CD14-positive monocyte (primary cell): ENCODE data around the gene IPMK. TPM values are rescaled to one million over a fixed set of nuclear protein-coding genes. Genes with fewer than 3 reads are reported as not detected.

Experiments used
- DNase-seq, 3 donors: peaks; one replicate each; pipeline ENCODE4 v3.0.0-alpha.2; 2011 to 2022
- H2AFZ ChIP-seq: 2 replicates; pipeline ENCODE4 v1.6.0; 2012; ENCODE audit warnings: mild to moderate bottlenecking, low read depth, low read length, inconsistent platforms; ENCODE audit not compliant: insufficient read depth, poor library complexity, severe bottlenecking
- H3K27ac ChIP-seq, 2 donors: 1 replicate in 1 of 2; 2 replicates in 1 of 2; pipeline ENCODE4 v1.5.1; 2012 to 2013; ENCODE audit warnings: low read length in 2 of 2, control low read depth in 1 of 2, inconsistent platforms in 1 of 2, low read depth in 1 of 2, mild to moderate bottlenecking in 1 of 2
- H3K27me3 ChIP-seq, 2 donors: one replicate each; pipeline versions ENCODE4 v1.6.0 to v1.6.1; 2011 to 2013; ENCODE audit warnings: low read length in 2 of 2; ENCODE audit not compliant: control insufficient read depth in 2 of 2, insufficient read depth in 2 of 2
- H3K36me3 ChIP-seq, 2 donors: replicated peaks in 1 of 2; 1 replicate in 1 of 2; 2 replicates in 1 of 2; pipeline versions ENCODE4 v1.5.1 to v1.6.1; 2012 to 2013; ENCODE audit warnings: low read length in 2 of 2, control low read depth in 1 of 2, inconsistent platforms in 1 of 2, mild to moderate bottlenecking in 1 of 2; ENCODE audit not compliant: insufficient read depth in 2 of 2, control insufficient read depth in 1 of 2
- H3K4me1 ChIP-seq, 2 donors: 1 replicate in 1 of 2; 2 replicates in 1 of 2; pipeline versions ENCODE4 v1.5.1 to v1.6.1; 2012 to 2013; ENCODE audit warnings: low read length in 2 of 2, control low read depth in 1 of 2, inconsistent platforms in 1 of 2, mild to moderate bottlenecking in 1 of 2, moderate library complexity in 1 of 2; ENCODE audit not compliant: insufficient read depth in 2 of 2, control insufficient read depth in 1 of 2
- H3K4me2 ChIP-seq: replicated peaks from 2 replicates; pipeline ENCODE3; 2012; ENCODE audit warnings: low read length, moderate library complexity, mild to moderate bottlenecking; ENCODE audit not compliant: poor library complexity, severe bottlenecking; ENCODE audit errors: extremely low read depth
- H3K4me3 ChIP-seq, 3 experiments: fragments of 200-600 bp in 1 of 3; sonication (generic) in 1 of 3; replicated peaks in 1 of 3; 1 replicate in 2 of 3; 2 replicates in 1 of 3; pipeline ENCODE4 v1.5.1; 2011 to 2013; ENCODE audit warnings: low read length in 3 of 3, mild to moderate bottlenecking in 3 of 3, control low read depth in 2 of 3, low read depth in 2 of 3, inconsistent platforms in 1 of 3, moderate library complexity in 1 of 3
- H3K79me2 ChIP-seq: 2 replicates; pipeline ENCODE4 v1.6.0; 2012; ENCODE audit warnings: mild to moderate bottlenecking, control low read depth, inconsistent platforms, low read length, moderate library complexity; ENCODE audit not compliant: insufficient read depth
- H3K9ac ChIP-seq: 2 replicates; pipeline ENCODE4 v1.6.0; 2017; ENCODE audit warnings: low read length, mild to moderate bottlenecking; ENCODE audit not compliant: insufficient read depth, poor library complexity, severe bottlenecking
- H3K9me3 ChIP-seq, 2 donors: replicated peaks in 1 of 2; 1 replicate in 1 of 2; 2 replicates in 1 of 2; pipeline versions ENCODE4 v1.5.1 to v1.6.1; 2012 to 2013; ENCODE audit warnings: low read length in 2 of 2, control low read depth in 1 of 2; ENCODE audit not compliant: control insufficient read depth in 1 of 2, insufficient read depth in 1 of 2
- H4K20me1 ChIP-seq: 2 replicates; pipeline ENCODE4 v1.6.0; 2012; ENCODE audit warnings: mild to moderate bottlenecking, low read length, control low read depth, moderate library complexity; ENCODE audit not compliant: insufficient read depth
- H3K27ac Mint-ChIP-seq, 7 donors: one replicate each; pipeline ENCODE4 v1.8.0; 2020; ENCODE audit warnings: mild to moderate bottlenecking in 7 of 7, mixed read lengths in 7 of 7, moderate library complexity in 6 of 7, inconsistent platforms in 2 of 7
- H3K27me3 Mint-ChIP-seq, 3 donors: one replicate each; pipeline ENCODE4 v1.8.0; 2021 to 2022; ENCODE audit warnings: low read depth in 3 of 3, mild to moderate bottlenecking in 3 of 3, mixed read lengths in 3 of 3, moderate library complexity in 3 of 3, inconsistent platforms in 1 of 3
- H3K36me3 Mint-ChIP-seq, 2 donors: one replicate each; pipeline ENCODE4 v1.8.0; 2020; ENCODE audit warnings: mixed read lengths in 2 of 2, inconsistent platforms in 1 of 2, mild to moderate bottlenecking in 1 of 2
- H3K4me1 Mint-ChIP-seq: one replicate; pipeline ENCODE4 v1.8.0; 2020; ENCODE audit warnings: mild to moderate bottlenecking, mixed read lengths
- H3K4me3 Mint-ChIP-seq, 2 donors: one replicate each; pipeline ENCODE4 v1.8.0; 2020; ENCODE audit warnings: mild to moderate bottlenecking in 2 of 2, mixed read lengths in 2 of 2, moderate library complexity in 1 of 2
- H3K9me3 Mint-ChIP-seq, 7 donors: one replicate each; pipeline ENCODE4 v1.8.0; 2020 to 2022; ENCODE audit warnings: mixed read lengths in 7 of 7, mild to moderate bottlenecking in 6 of 7, moderate library complexity in 6 of 7, inconsistent platforms in 2 of 7
- CTCF ChIP-seq: fragments of 200-600 bp; IDR thresholded peaks from one replicate; pipeline ENCODE4 v1.8.0; 2022; ENCODE audit warnings: antibody characterized with exemption, mild to moderate bottlenecking
- WGBS: methylation state at CpG from one replicate; pipeline ENCODE4 v1.1.5; 2013; ENCODE audit warnings: missing lambda C conversion rate; ENCODE audit not compliant: insufficient coverage; 5-methylcytosine and 5-hydroxymethylcytosine counted together
- intact Hi-C, 2 donors: fragments of 100-400 bp; cut with micrococcal nuclease; formaldehyde crosslinking; loops; one replicate each; pipeline versions ENCODE4 v1.15.0 to v1.15.1; 2023
- polyA plus RNA-seq, 3 donors: library from polyadenylated mRNA; depleted of rRNA in 1 of 3; unstranded in 2 of 3; stranded (reverse) in 1 of 3; fragments of 300-500 nt in 2 of 3; fragments of >200 nt in 1 of 3; fragmentation: Illumina TruSeq in 2 of 3; gene quantifications; 1 replicate in 2 of 3; 2 replicates in 1 of 3; pipeline ENCODE4 v1.2.3, GENCODE V29; 2012 to 2021

Gene IPMK
- polyA plus RNA-seq, 3 donors = 6.1 to 10.9 (median 8.8) TPM

GRCh38 chr10:58201704-58202103 is 66.0 kb downstream of the IPMK start:
- Histone ChIP-seq H3K9ac (no peak overlapping the region), H3K27ac (no peak overlapping the region), H2AFZ (no peak overlapping the region), H3K4me3 (no peak overlapping the region), H3K9me3 (no peaks in the 10 kb centered on the region), H4K20me1 (peaks cover 62% of the 10 kb centered on the region), H3K4me2 (no peak overlapping the region), H3K36me3 (peaks cover 24 to 55% of the 10 kb centered on the region in 2 donors), H3K27me3 (no peaks in the 10 kb centered on the region), H3K4me1 (no peaks in the 10 kb centered on the region), H3K79me2 (no peaks in the 10 kb centered on the region)
- H3K4me3 Mint-ChIP-seq = no peak overlapping the region
- H3K27ac Mint-ChIP-seq = peak overlapping the region in 1 of 7 donors; percentile 51
- WGBS = no CpG with 5 or more reads among the region's 2 CpGs
- H3K27me3 Mint-ChIP-seq = no peaks in the 10 kb centered on the region
- no peak for TF ChIP-seq CTCF
- H3K36me3 Mint-ChIP-seq = peaks cover 22 to 52% of the 10 kb centered on the region in 2 donors
- no peaks in the 10 kb centered on the region for H3K4me1 Mint-ChIP-seq
- no peak for DNase-seq
- intact Hi-C loops = no loop called here
- H3K9me3 Mint-ChIP-seq = no peaks in the 10 kb centered on the region

GRCh38 chr10:58189269-58189668 is 78.4 kb downstream of the IPMK start:
- DNase-seq = no peak
- no peak overlapping the region for H3K9ac ChIP-seq
- peak overlapping the region in 1 of 7 donors; percentile 8 for H3K27ac Mint-ChIP-seq
- H3K9me3 ChIP-seq = no peaks in the 10 kb centered on the region
- no peaks in the 10 kb centered on the region for H3K9me3 Mint-ChIP-seq
- H2AFZ ChIP-seq = no peak overlapping the region
- H3K79me2 ChIP-seq = no peaks in the 10 kb centered on the region
- H3K4me2 ChIP-seq = no peak overlapping the region
- no peak overlapping the region for H3K27ac ChIP-seq
- H3K36me3 Mint-ChIP-seq = peaks cover 15% of the 10 kb centered on the region in 2 donors
- peaks cover under 1 to 20% of the 10 kb centered on the region in 2 donors for H3K36me3 ChIP-seq
- no peak for TF ChIP-seq CTCF
- 58% methylated on average over 2 of the region's 3 CpGs for WGBS
- no peak overlapping the region for H3K4me3 Mint-ChIP-seq
- H3K4me1 Mint-ChIP-seq = peaks cover 4% of the 10 kb centered on the region
- H3K27me3 Mint-ChIP-seq = peaks cover 1 to 8% (median 2%) of the 10 kb centered on the region in 3 donors
- peaks cover 4% of the 10 kb centered on the region for H4K20me1 ChIP-seq
- intact Hi-C loops = loop anchor here in 1 of 2 donors (10.0 kb wide), 1 partner anchor 216 kb away; no protein-coding TSS in a partner anchor
- H3K4me1 ChIP-seq = no peaks in the 10 kb centered on the region
- H3K27me3 ChIP-seq = peaks cover 0 to 3% of the 10 kb centered on the region in 2 donors
- H3K4me3 ChIP-seq = no peak overlapping the region
